Breast epithelium (tissue), 3 donors: ENCODE data around the gene ACTN4.

ENCODE experiments used
- POLR2A ChIP-seq: fragments of 450-650 bp; IDR thresholded peaks from one replicate; pipeline ENCODE4 v1.6.1; 2016; ENCODE audit warnings: antibody characterized with exemption, mild to moderate bottlenecking, moderate library complexity
- POLR2AphosphoS5 ChIP-seq, 3 donors: sonication (generic); formaldehyde crosslinking; IDR thresholded peaks; one replicate each; pipeline ENCODE4 v1.6.1; 2017; ENCODE audit warnings: antibody characterized with exemption in 3 of 3
- TF ChIP-seq, protein P1 (sequence below), 3 donors: fragments of 450-650 bp; IDR thresholded peaks; one replicate each; pipeline ENCODE4 v1.5.1; 2016 to 2017; ENCODE audit warnings: antibody characterized with exemption in 3 of 3, mild to moderate bottlenecking in 3 of 3, moderate library complexity in 3 of 3

DNA sequence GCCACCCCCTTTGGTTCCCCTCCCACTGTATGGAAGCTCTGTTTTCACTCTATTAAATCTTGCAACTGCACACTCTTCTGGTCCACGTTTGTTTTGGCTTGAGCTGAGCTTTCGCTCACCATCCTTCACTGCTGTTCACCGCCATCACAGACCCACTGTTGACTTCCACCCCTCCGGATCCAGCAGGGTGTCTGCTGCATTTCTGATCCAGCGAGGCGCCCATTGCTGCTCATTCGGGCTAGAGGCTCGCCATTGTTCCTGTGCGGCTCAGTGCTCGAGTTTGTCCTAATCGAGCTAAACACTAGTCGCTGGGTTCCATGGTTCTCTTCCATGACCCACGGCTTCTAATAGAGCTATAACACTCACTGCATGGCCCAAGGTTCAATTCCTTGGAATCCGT, 42.7 kb downstream of the ACTN4 start:
- TF ChIP-seq, protein P1, sequence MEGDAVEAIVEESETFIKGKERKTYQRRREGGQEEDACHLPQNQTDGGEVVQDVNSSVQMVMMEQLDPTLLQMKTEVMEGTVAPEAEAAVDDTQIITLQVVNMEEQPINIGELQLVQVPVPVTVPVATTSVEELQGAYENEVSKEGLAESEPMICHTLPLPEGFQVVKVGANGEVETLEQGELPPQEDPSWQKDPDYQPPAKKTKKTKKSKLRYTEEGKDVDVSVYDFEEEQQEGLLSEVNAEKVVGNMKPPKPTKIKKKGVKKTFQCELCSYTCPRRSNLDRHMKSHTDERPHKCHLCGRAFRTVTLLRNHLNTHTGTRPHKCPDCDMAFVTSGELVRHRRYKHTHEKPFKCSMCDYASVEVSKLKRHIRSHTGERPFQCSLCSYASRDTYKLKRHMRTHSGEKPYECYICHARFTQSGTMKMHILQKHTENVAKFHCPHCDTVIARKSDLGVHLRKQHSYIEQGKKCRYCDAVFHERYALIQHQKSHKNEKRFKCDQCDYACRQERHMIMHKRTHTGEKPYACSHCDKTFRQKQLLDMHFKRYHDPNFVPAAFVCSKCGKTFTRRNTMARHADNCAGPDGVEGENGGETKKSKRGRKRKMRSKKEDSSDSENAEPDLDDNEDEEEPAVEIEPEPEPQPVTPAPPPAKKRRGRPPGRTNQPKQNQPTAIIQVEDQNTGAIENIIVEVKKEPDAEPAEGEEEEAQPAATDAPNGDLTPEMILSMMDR (IDR thresholded peaks at IDR 0.05) = no peak
- TF ChIP-seq POLR2A (no peak), POLR2AphosphoS5 (IDR thresholded peaks at IDR 0.05) (no peak)
